ENCODE results near the gene ZFAND3.

ZFAND3 gene

GRCh38 chr6:38088829-38089228, 269.3 kb downstream of the ZFAND3 start:
- H3K79me2 ChIP-seq (ENCODE audit: control insufficient read depth, insufficient read depth, low read length), result no peaks in the 10 kb centered on the region
- no peak overlapping the region for H2AK5ac ChIP-seq (ENCODE audit: low read length)
- no peak overlapping the region for H3K23ac ChIP-seq (ENCODE audit: low read length)
- H3K79me1 ChIP-seq (ENCODE audit: low read length), result peaks cover 2% of the 10 kb centered on the region
- H2BK120ac ChIP-seq (ENCODE audit: low read depth, low read length), result no peak overlapping the region
- no peaks in the 10 kb centered on the region for H3K4me1 ChIP-seq (ENCODE audit: control insufficient read depth, low read depth, low read length)
- no peak overlapping the region for H3K27ac ChIP-seq (ENCODE audit: low read depth, low read length)
- H4K5ac ChIP-seq (ENCODE audit: low read length), result no peak overlapping the region
- H3K4me3 ChIP-seq (ENCODE audit: low read length), result no peak overlapping the region
- H3K4ac ChIP-seq (ENCODE audit: low read depth, low read length), result no peak overlapping the region
- no peak overlapping the region for H2BK5ac ChIP-seq (ENCODE audit: low read length)
- no peaks in the 10 kb centered on the region for H3K27me3 ChIP-seq (ENCODE audit: insufficient read depth, low read length, poor library complexity)
- no peak overlapping the region for H3K18ac ChIP-seq (ENCODE audit: low read length)
- no peak overlapping the region for H3K9ac ChIP-seq (ENCODE audit: low read length)
- no peak overlapping the region for H2BK15ac ChIP-seq (replicated peaks; ENCODE audit: low read depth)
- no peaks in the 10 kb centered on the region for H3K36me3 ChIP-seq (ENCODE audit: control insufficient read depth, insufficient read depth, low read length)
- H3K56ac ChIP-seq (ENCODE audit: low read length), result no peak overlapping the region
- no peak overlapping the region for H4K8ac ChIP-seq (ENCODE audit: low read depth, low read length)
- WGBS (ENCODE audit: extremely low coverage, insufficient coverage, low lambda C conversion rate), result no CpG with 5 or more reads among the region's 3 CpGs
- no peak for DNase-seq
- no peak overlapping the region for H3K4me2 ChIP-seq (ENCODE audit: low read length)

GRCh38 chr6:38091613-38092012, 272.1 kb downstream of the ZFAND3 start:
- Histone ChIP-seq H3K27ac (ENCODE audit: low read depth, low read length) (no peak overlapping the region), H3K23ac (ENCODE audit: low read length) (no peak overlapping the region), H2BK120ac (ENCODE audit: low read depth, low read length) (no peak overlapping the region), H2AK5ac (ENCODE audit: low read length) (no peak overlapping the region), H3K4me1 (ENCODE audit: control insufficient read depth, low read depth, low read length) (no peaks in the 10 kb centered on the region), H3K27me3 (ENCODE audit: insufficient read depth, low read length, poor library complexity) (no peaks in the 10 kb centered on the region), H4K5ac (ENCODE audit: low read length) (no peak overlapping the region), H3K9ac (ENCODE audit: low read length) (no peak overlapping the region), H2BK5ac (ENCODE audit: low read length) (no peak overlapping the region), H3K4me2 (ENCODE audit: low read length) (no peak overlapping the region), H3K4me3 (ENCODE audit: low read length) (no peak overlapping the region), H3K36me3 (ENCODE audit: control insufficient read depth, insufficient read depth, low read length) (no peaks in the 10 kb centered on the region), H3K79me2 (ENCODE audit: control insufficient read depth, insufficient read depth, low read length) (no peaks in the 10 kb centered on the region), H4K8ac (ENCODE audit: low read depth, low read length) (no peak overlapping the region), H3K18ac (ENCODE audit: low read length) (no peak overlapping the region), H3K79me1 (ENCODE audit: low read length) (peaks cover 2% of the 10 kb centered on the region), H2BK15ac (replicated peaks; ENCODE audit: low read depth) (no peak overlapping the region), H3K4ac (ENCODE audit: low read depth, low read length) (no peak overlapping the region), H3K56ac (ENCODE audit: low read length) (no peak overlapping the region)
- DNase-seq, result no peak
- no CpG with 5 or more reads among the region's 6 CpGs for WGBS (ENCODE audit: extremely low coverage, insufficient coverage, low lambda C conversion rate)

- no CpG with 5 or more reads among the region's 4 CpGs for WGBS (ENCODE audit: extremely low coverage, insufficient coverage, low lambda C conversion rate)
- peaks cover 2% of the 10 kb centered on the region for H3K79me1 ChIP-seq (ENCODE audit: low read length)
- no peak overlapping the region for H3K4me2 ChIP-seq (ENCODE audit: low read length)
- peak overlapping the region; percentile 28 for H3K18ac ChIP-seq (ENCODE audit: low read length)
- H3K4me1 ChIP-seq (ENCODE audit: control insufficient read depth, low read depth, low read length), result no peaks in the 10 kb centered on the region
- no peak overlapping the region for H3K4me3 ChIP-seq (ENCODE audit: low read length)
- H4K8ac ChIP-seq (ENCODE audit: low read depth, low read length), result no peak overlapping the region
- H2BK15ac ChIP-seq (replicated peaks; ENCODE audit: low read depth), result no peak overlapping the region
- H3K27me3 ChIP-seq (ENCODE audit: insufficient read depth, low read length, poor library complexity), result no peaks in the 10 kb centered on the region
- H4K5ac ChIP-seq (ENCODE audit: low read length), result no peak overlapping the region
- H2BK120ac ChIP-seq (ENCODE audit: low read depth, low read length), result no peak overlapping the region
- H3K23ac ChIP-seq (ENCODE audit: low read length), result no peak overlapping the region
- no peak overlapping the region for H2BK5ac ChIP-seq (ENCODE audit: low read length)
- no peak overlapping the region for H3K56ac ChIP-seq (ENCODE audit: low read length)
- H3K36me3 ChIP-seq (ENCODE audit: control insufficient read depth, insufficient read depth, low read length), result no peaks in the 10 kb centered on the region
- no peak overlapping the region for H3K27ac ChIP-seq (ENCODE audit: low read depth, low read length)
- no peaks in the 10 kb centered on the region for H3K79me2 ChIP-seq (ENCODE audit: control insufficient read depth, insufficient read depth, low read length)
- DNase-seq, result no peak
- no peak overlapping the region for H3K9ac ChIP-seq (ENCODE audit: low read length)
- no peak overlapping the region for H3K4ac ChIP-seq (ENCODE audit: low read depth, low read length)
- no peak overlapping the region for H2AK5ac ChIP-seq (ENCODE audit: low read length)
Measured at GRCh38 chr6:38092465-38092864, 272.9 kb downstream of the ZFAND3 start.

GRCh38 chr6:38092964-38093363, 273.4 kb downstream of the ZFAND3 start:
- Histone ChIP-seq H4K5ac (ENCODE audit: low read length) (no peak overlapping the region), H3K23ac (ENCODE audit: low read length) (no peak overlapping the region), H3K4ac (ENCODE audit: low read depth, low read length) (no peak overlapping the region), H3K27me3 (ENCODE audit: insufficient read depth, low read length, poor library complexity) (no peaks in the 10 kb centered on the region), H2BK15ac (replicated peaks; ENCODE audit: low read depth) (no peak overlapping the region), H3K18ac (ENCODE audit: low read length) (no peak overlapping the region), H4K8ac (ENCODE audit: low read depth, low read length) (no peak overlapping the region), H3K4me2 (ENCODE audit: low read length) (no peak overlapping the region), H3K36me3 (ENCODE audit: control insufficient read depth, insufficient read depth, low read length) (no peaks in the 10 kb centered on the region), H3K79me2 (ENCODE audit: control insufficient read depth, insufficient read depth, low read length) (no peaks in the 10 kb centered on the region), H3K4me3 (ENCODE audit: low read length) (no peak overlapping the region), H3K4me1 (ENCODE audit: control insufficient read depth, low read depth, low read length) (no peaks in the 10 kb centered on the region), H3K79me1 (ENCODE audit: low read length) (peaks cover 2% of the 10 kb centered on the region), H2AK5ac (ENCODE audit: low read length) (no peak overlapping the region), H3K27ac (ENCODE audit: low read depth, low read length) (no peak overlapping the region), H3K56ac (ENCODE audit: low read length) (no peak overlapping the region), H3K9ac (ENCODE audit: low read length) (no peak overlapping the region), H2BK5ac (ENCODE audit: low read length) (no peak overlapping the region), H2BK120ac (ENCODE audit: low read depth, low read length) (no peak overlapping the region)
- no peak for DNase-seq

GRCh38 chr6:38095054-38095453, 275.5 kb downstream of the ZFAND3 start:
- H3K4me3 ChIP-seq (ENCODE audit: low read length), result no peak overlapping the region
- no peak overlapping the region for H3K27ac ChIP-seq (ENCODE audit: low read depth, low read length)
- no CpG with 5 or more reads among the region's 2 CpGs for WGBS (ENCODE audit: extremely low coverage, insufficient coverage, low lambda C conversion rate)
- H2BK120ac ChIP-seq (ENCODE audit: low read depth, low read length), result no peak overlapping the region
- H3K23ac ChIP-seq (ENCODE audit: low read length), result no peak overlapping the region
- no peaks in the 10 kb centered on the region for H3K27me3 ChIP-seq (ENCODE audit: insufficient read depth, low read length, poor library complexity)
- no peak overlapping the region for H4K8ac ChIP-seq (ENCODE audit: low read depth, low read length)
- peak; percentile 55 for DNase-seq
- H3K79me2 ChIP-seq (ENCODE audit: control insufficient read depth, insufficient read depth, low read length), result no peaks in the 10 kb centered on the region
- H2BK5ac ChIP-seq (ENCODE audit: low read length), result no peak overlapping the region
- no peak overlapping the region for H4K5ac ChIP-seq (ENCODE audit: low read length)
- no peak overlapping the region for H2AK5ac ChIP-seq (ENCODE audit: low read length)
- no peak overlapping the region for H3K56ac ChIP-seq (ENCODE audit: low read length)
- no peak overlapping the region for H3K4me2 ChIP-seq (ENCODE audit: low read length)
- H3K18ac ChIP-seq (ENCODE audit: low read length), result no peak overlapping the region
- no peak overlapping the region for H2BK15ac ChIP-seq (replicated peaks; ENCODE audit: low read depth)
- no peak overlapping the region for H3K9ac ChIP-seq (ENCODE audit: low read length)
- H3K79me1 ChIP-seq (ENCODE audit: low read length), result peaks cover 2% of the 10 kb centered on the region
- H3K4ac ChIP-seq (ENCODE audit: low read depth, low read length), result no peak overlapping the region
- no peaks in the 10 kb centered on the region for H3K36me3 ChIP-seq (ENCODE audit: control insufficient read depth, insufficient read depth, low read length)
- no peaks in the 10 kb centered on the region for H3K4me1 ChIP-seq (ENCODE audit: control insufficient read depth, low read depth, low read length)

- no CpG with 5 or more reads among the region's 1 CpG for WGBS (ENCODE audit: extremely low coverage, insufficient coverage, low lambda C conversion rate)
- no peak overlapping the region for H3K4me3 ChIP-seq (ENCODE audit: low read length)
Measured at GRCh38 chr6:38099221-38099620, 279.7 kb downstream of the ZFAND3 start.

More at GRCh38 chr6:38099221-38099620, 279.7 kb downstream of the ZFAND3 start:
- H3K4ac ChIP-seq (ENCODE audit: low read depth, low read length), result no peak overlapping the region
- H3K27me3 ChIP-seq (ENCODE audit: insufficient read depth, low read length, poor library complexity), result no peaks in the 10 kb centered on the region
- no peak overlapping the region for H3K9ac ChIP-seq (ENCODE audit: low read length)
- no peak overlapping the region for H2BK5ac ChIP-seq (ENCODE audit: low read length)
- H4K5ac ChIP-seq (ENCODE audit: low read length), result no peak overlapping the region
- no peak overlapping the region for H3K18ac ChIP-seq (ENCODE audit: low read length)
- H2AK5ac ChIP-seq (ENCODE audit: low read length), result no peak overlapping the region
- no peak overlapping the region for H3K27ac ChIP-seq (ENCODE audit: low read depth, low read length)
- H3K56ac ChIP-seq (ENCODE audit: low read length), result no peak overlapping the region
- H2BK15ac ChIP-seq (replicated peaks; ENCODE audit: low read depth), result no peak overlapping the region
- H2BK120ac ChIP-seq (ENCODE audit: low read depth, low read length), result no peak overlapping the region
- DNase-seq, result no peak
- H3K4me1 ChIP-seq (ENCODE audit: control insufficient read depth, low read depth, low read length), result no peaks in the 10 kb centered on the region
- no peak overlapping the region for H3K23ac ChIP-seq (ENCODE audit: low read length)
- no peak overlapping the region for H3K4me2 ChIP-seq (ENCODE audit: low read length)
- no peaks in the 10 kb centered on the region for H3K79me2 ChIP-seq (ENCODE audit: control insufficient read depth, insufficient read depth, low read length)
- no peaks in the 10 kb centered on the region for H3K79me1 ChIP-seq (ENCODE audit: low read length)
- no peaks in the 10 kb centered on the region for H3K36me3 ChIP-seq (ENCODE audit: control insufficient read depth, insufficient read depth, low read length)
- no peak overlapping the region for H4K8ac ChIP-seq (ENCODE audit: low read depth, low read length)

All from mesendoderm (in vitro differentiated cells).